ENCODE data around the gene ATP6V0A1.

Gene ATP6V0A1

DNA sequence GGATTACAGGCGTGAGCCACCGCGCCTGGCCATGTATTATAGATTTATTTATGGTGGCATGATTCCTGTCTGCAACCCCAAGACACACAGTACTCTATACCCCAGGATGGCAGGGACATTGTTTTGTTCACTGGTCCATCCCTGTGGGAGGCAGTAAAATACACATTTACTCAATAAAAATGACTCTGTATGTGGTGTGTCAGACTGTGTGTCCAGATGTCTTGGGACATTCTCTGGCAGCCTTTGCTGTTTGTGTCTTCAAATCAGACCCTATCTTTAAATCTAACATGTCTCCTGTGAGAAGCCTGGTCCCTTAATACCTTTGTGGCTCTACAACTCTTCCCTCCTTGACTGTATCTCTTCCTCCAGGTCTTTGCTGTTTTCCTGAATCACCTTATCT lies 101.6 kb downstream of the ATP6V0A1 start:
- no peak overlapping the region for H3K27ac ChIP-seq (ENCODE audit: insufficient read depth, low read length, poor library complexity, severe bottlenecking)
- no peaks in the 10 kb centered on the region for H3K27me3 ChIP-seq (replicated peaks; ENCODE audit: control insufficient read depth, insufficient read depth, low read length, poor library complexity, severe bottlenecking)
- no peak for DNase-seq
- H3K9me3 ChIP-seq (ENCODE audit: control insufficient read depth, low read length) = no peaks in the 10 kb centered on the region
- H3K4me3 ChIP-seq (ENCODE audit: insufficient read depth, low read depth, low read length, poor library complexity, severe bottlenecking) = no peak overlapping the region
- H3K4me1 ChIP-seq (ENCODE audit: control insufficient read depth, insufficient read depth, low read length, poor library complexity, severe bottlenecking) = peaks cover 22% of the 10 kb centered on the region
- H3K36me3 ChIP-seq (ENCODE audit: control insufficient read depth, insufficient read depth, low read length) = peaks cover 10% of the 10 kb centered on the region

DNA sequence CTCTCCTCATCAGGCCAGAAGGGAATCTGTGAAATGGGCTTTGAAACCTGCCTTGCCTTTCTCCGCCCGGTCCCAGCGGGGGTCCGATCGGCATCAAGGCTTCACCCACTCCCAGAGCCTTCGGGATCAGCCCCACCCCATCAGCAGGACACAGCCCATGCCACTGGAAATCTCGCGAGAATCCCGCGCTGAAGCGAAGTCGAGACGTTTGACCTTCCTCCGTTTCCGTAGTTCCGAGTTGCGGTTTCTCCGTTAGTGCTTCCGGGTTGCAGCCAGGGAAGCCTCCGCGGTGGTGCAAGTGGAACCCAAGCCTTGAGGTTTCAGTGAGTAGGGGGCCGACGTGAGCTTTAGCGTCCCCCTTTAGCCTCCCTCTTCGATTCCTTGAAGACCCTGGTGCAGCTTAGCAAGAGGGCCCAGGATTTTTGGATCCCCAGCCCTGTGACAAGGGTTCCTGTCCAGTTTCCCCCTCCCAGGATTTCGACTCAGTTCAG lies 103.3 kb downstream of the ATP6V0A1 start, which contains the start of gene COASY:
Gene COASY, plus strand, starts transcription at position 252 of the 491 bp plus-strand sequence. CDS start 475 bp downstream, outside the sequence.
- Histone ChIP-seq H3K9me3 (ENCODE audit: control insufficient read depth, low read length) (no peaks in the 10 kb centered on the region), H3K27me3 (replicated peaks; ENCODE audit: control insufficient read depth, insufficient read depth, low read length, poor library complexity, severe bottlenecking) (no peaks in the 10 kb centered on the region), H3K4me3 (ENCODE audit: insufficient read depth, low read depth, low read length, poor library complexity, severe bottlenecking) (peak within 1 kb of the TSS; percentile 95), H3K36me3 (ENCODE audit: control insufficient read depth, insufficient read depth, low read length) (peaks cover 18% of the 10 kb centered on the region), H3K4me1 (ENCODE audit: control insufficient read depth, insufficient read depth, low read length, poor library complexity, severe bottlenecking) (peaks cover 26% of the 10 kb centered on the region), H3K27ac (ENCODE audit: insufficient read depth, low read length, poor library complexity, severe bottlenecking) (peak within 1 kb of the TSS; percentile 84)
- DNase-seq = peak; percentile 81 to 88 (median 83)

DNA sequence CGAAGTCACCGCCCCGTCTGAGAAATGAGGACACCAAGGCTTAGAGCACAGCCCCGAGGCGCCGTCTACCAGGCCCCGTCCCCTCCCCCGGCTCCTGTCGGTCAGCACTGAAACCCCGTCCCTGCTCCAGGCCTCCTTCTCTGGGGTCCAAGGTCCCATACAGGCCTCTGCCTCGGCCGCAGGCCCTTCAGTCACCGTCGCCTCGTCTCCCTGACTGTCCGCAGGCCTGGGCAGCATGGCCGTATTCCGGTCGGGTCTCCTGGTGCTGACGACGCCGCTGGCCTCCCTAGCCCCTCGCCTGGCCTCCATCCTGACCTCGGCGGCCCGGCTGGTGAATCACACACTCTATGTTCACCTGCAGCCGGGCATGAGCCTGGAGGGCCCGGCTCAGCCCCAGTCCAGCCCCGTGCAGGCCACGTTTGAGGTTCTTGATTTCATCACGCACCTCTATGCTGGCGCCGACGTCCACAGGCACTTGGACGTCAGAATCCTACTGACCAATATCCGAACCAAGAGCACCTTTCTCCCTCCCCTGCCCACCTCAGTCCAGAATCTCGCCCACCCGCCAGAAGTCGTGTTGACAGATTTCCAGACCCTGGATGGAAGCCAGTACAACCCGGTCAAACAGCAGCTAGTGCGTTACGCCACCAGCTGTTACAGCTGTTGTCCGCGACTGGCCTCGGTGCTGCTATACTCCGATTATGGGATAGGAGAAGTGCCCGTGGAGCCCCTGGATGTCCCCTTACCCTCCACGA lies 103.9 kb downstream of the ATP6V0A1 start:
- Histone ChIP-seq H3K27ac (ENCODE audit: insufficient read depth, low read length, poor library complexity, severe bottlenecking) (peak overlapping the region; percentile 84), H3K4me3 (ENCODE audit: insufficient read depth, low read depth, low read length, poor library complexity, severe bottlenecking) (peak overlapping the region; percentile 95), H3K4me1 (ENCODE audit: control insufficient read depth, insufficient read depth, low read length, poor library complexity, severe bottlenecking) (peaks cover 29% of the 10 kb centered on the region), H3K36me3 (ENCODE audit: control insufficient read depth, insufficient read depth, low read length) (peaks cover 18% of the 10 kb centered on the region), H3K9me3 (ENCODE audit: control insufficient read depth, low read length) (no peaks in the 10 kb centered on the region), H3K27me3 (replicated peaks; ENCODE audit: control insufficient read depth, insufficient read depth, low read length, poor library complexity, severe bottlenecking) (no peaks in the 10 kb centered on the region)
- no peak for DNase-seq

DNA sequence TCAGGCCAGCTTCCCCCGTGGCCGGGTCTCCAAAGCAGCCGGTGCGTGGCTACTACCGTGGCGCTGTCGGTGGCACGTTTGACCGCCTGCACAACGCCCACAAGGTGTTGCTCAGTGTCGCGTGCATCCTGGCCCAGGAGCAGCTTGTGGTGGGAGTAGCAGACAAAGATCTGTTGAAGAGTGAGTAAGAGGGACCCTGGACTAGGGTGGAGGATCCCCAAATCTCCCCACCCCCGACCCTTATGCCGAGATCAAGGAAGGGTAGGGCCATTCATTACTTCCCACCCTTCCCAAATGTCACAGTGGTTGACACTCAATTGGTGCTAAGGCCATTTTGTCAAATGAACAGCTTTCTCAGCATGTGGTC lies 104.4 kb downstream of the ATP6V0A1 start:
- Histone ChIP-seq H3K4me1 (ENCODE audit: control insufficient read depth, insufficient read depth, low read length, poor library complexity, severe bottlenecking) (peaks cover 32% of the 10 kb centered on the region), H3K4me3 (ENCODE audit: insufficient read depth, low read depth, low read length, poor library complexity, severe bottlenecking) (peak overlapping the region; percentile 95), H3K27me3 (replicated peaks; ENCODE audit: control insufficient read depth, insufficient read depth, low read length, poor library complexity, severe bottlenecking) (no peaks in the 10 kb centered on the region), H3K9me3 (ENCODE audit: control insufficient read depth, low read length) (no peaks in the 10 kb centered on the region), H3K36me3 (ENCODE audit: control insufficient read depth, insufficient read depth, low read length) (peaks cover 18% of the 10 kb centered on the region), H3K27ac (ENCODE audit: insufficient read depth, low read length, poor library complexity, severe bottlenecking) (no peak overlapping the region)
- DNase-seq = no peak

DNA sequence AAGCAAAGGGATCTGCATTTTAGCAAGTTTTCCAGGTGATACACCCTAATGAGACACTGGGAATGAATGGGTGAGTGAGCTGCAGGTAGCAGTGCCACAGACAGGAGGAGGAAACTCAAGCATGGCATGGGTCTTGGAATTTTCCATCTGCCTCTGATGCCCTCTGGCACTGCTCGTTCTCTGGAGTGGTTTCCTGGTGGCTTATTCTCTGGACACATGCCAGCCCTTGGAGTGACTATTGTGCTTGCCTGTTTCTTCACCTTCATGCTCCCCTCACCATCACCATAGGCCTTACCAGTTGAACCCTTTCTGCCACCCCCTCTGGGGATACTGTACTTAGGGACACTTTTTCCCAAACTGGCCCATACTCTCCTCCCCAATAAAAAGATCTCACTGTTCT lies 104.9 kb downstream of the ATP6V0A1 start:
- Histone ChIP-seq H3K4me1 (ENCODE audit: control insufficient read depth, insufficient read depth, low read length, poor library complexity, severe bottlenecking) (peaks cover 32% of the 10 kb centered on the region), H3K27ac (ENCODE audit: insufficient read depth, low read length, poor library complexity, severe bottlenecking) (no peak overlapping the region), H3K4me3 (ENCODE audit: insufficient read depth, low read depth, low read length, poor library complexity, severe bottlenecking) (peak overlapping the region; percentile 95), H3K9me3 (ENCODE audit: control insufficient read depth, low read length) (no peaks in the 10 kb centered on the region), H3K36me3 (ENCODE audit: control insufficient read depth, insufficient read depth, low read length) (peaks cover 20% of the 10 kb centered on the region), H3K27me3 (replicated peaks; ENCODE audit: control insufficient read depth, insufficient read depth, low read length, poor library complexity, severe bottlenecking) (no peaks in the 10 kb centered on the region)
- DNase-seq = no peak

DNA sequence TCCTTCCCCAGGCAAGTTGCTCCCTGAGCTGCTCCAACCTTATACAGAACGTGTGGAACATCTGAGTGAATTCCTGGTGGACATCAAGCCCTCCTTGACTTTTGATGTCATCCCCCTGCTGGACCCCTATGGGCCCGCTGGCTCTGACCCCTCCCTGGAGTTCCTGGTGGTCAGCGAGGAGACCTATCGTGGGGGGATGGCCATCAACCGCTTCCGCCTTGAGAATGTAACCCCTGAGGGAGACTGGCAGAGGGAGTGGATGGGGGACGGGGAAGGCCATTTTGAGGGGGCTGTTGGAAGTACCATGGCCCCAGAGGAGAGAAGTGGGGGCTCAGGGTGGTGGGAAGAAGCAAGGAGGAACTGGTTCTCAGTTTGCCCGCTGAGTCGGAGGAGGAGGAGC lies 105.3 kb downstream of the ATP6V0A1 start:
- Histone ChIP-seq H3K36me3 (ENCODE audit: control insufficient read depth, insufficient read depth, low read length) (peaks cover 24% of the 10 kb centered on the region), H3K9me3 (ENCODE audit: control insufficient read depth, low read length) (no peaks in the 10 kb centered on the region), H3K27me3 (replicated peaks; ENCODE audit: control insufficient read depth, insufficient read depth, low read length, poor library complexity, severe bottlenecking) (no peaks in the 10 kb centered on the region), H3K4me3 (ENCODE audit: insufficient read depth, low read depth, low read length, poor library complexity, severe bottlenecking) (no peak overlapping the region), H3K4me1 (ENCODE audit: control insufficient read depth, insufficient read depth, low read length, poor library complexity, severe bottlenecking) (peaks cover 32% of the 10 kb centered on the region), H3K27ac (ENCODE audit: insufficient read depth, low read length, poor library complexity, severe bottlenecking) (no peak overlapping the region)
- DNase-seq = no peak

DNA sequence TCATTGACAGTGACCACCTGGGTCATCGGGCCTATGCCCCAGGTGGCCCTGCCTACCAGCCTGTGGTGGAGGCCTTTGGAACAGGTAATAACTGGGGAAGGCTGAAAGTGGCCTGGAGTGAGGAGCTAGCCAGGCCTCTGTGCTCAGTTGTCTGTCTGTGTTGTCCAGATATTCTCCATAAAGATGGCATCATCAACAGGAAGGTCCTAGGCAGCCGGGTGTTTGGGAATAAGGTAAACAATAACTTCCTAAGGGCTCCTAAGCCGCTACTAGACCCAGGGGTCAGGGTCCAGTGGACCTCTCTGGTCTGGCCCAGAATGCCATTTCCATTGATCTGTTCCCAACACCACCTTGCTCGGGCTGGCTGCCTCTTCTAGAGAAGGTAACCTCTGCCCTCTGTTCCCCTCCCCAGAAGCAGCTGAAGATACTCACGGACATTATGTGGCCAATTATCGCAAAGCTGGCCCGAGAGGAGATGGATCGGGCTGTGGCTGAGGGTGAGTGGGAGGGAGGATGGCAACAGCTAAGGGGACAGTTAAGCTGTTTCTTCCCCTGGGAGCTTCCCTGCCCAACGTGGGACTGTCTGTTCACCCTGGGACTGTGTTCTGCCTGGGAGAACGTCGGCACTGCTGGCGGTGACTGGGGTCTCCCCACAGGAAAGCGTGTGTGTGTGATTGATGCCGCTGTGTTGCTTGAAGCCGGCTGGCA lies 106.3 kb downstream of the ATP6V0A1 start:
- peaks cover 32% of the 10 kb centered on the region for H3K4me1 ChIP-seq (ENCODE audit: control insufficient read depth, insufficient read depth, low read length, poor library complexity, severe bottlenecking)
- H3K27ac ChIP-seq (ENCODE audit: insufficient read depth, low read length, poor library complexity, severe bottlenecking) = peak overlapping the region; percentile 14
- no peaks in the 10 kb centered on the region for H3K27me3 ChIP-seq (replicated peaks; ENCODE audit: control insufficient read depth, insufficient read depth, low read length, poor library complexity, severe bottlenecking)

DNA sequence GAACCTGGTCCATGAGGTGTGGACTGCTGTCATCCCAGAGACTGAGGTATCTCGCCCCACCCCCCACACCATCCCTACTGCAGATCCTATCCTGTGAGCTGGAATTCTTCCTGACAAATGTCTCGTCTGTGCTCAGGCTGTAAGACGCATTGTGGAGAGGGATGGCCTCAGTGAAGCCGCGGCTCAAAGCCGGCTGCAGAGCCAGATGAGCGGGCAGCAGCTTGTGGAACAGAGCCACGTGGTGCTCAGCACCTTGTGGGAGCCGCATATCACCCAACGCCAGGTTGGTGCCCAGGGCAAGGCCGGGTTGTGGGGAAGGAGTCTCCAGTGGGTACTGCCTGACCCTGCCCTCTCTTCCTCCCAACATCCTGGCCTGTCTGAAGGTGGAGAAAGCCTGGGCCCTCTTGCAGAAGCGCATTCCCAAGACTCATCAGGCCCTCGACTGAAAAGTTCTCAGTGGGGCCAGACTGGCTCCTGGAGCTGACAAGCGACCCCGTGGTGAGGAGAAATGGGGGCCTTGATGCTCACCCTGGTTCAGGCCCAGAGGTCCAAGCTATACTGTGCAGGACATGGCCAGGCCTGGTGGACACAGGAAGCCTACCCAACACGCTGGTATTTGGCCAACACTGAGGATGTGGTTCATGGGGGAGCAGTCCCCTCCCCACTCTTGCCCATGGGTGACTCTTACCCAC lies 107.0 kb downstream of the ATP6V0A1 start:
- Histone ChIP-seq H3K4me1 (ENCODE audit: control insufficient read depth, insufficient read depth, low read length, poor library complexity, severe bottlenecking) (peaks cover 32% of the 10 kb centered on the region), H3K27ac (ENCODE audit: insufficient read depth, low read length, poor library complexity, severe bottlenecking) (peak overlapping the region; percentile 72), H3K9me3 (ENCODE audit: control insufficient read depth, low read length) (no peaks in the 10 kb centered on the region), H3K4me3 (ENCODE audit: insufficient read depth, low read depth, low read length, poor library complexity, severe bottlenecking) (no peak overlapping the region), H3K36me3 (ENCODE audit: control insufficient read depth, insufficient read depth, low read length) (peaks cover 39% of the 10 kb centered on the region), H3K27me3 (replicated peaks; ENCODE audit: control insufficient read depth, insufficient read depth, low read length, poor library complexity, severe bottlenecking) (no peaks in the 10 kb centered on the region)
- DNase-seq = no peak

More for the DNA sequence above, 106.3 kb downstream of the ATP6V0A1 start:
- Histone ChIP-seq H3K9me3 (ENCODE audit: control insufficient read depth, low read length) (no peaks in the 10 kb centered on the region), H3K36me3 (ENCODE audit: control insufficient read depth, insufficient read depth, low read length) (peaks cover 34% of the 10 kb centered on the region), H3K4me3 (ENCODE audit: insufficient read depth, low read depth, low read length, poor library complexity, severe bottlenecking) (no peak overlapping the region)
- DNase-seq = no peak

DNA sequence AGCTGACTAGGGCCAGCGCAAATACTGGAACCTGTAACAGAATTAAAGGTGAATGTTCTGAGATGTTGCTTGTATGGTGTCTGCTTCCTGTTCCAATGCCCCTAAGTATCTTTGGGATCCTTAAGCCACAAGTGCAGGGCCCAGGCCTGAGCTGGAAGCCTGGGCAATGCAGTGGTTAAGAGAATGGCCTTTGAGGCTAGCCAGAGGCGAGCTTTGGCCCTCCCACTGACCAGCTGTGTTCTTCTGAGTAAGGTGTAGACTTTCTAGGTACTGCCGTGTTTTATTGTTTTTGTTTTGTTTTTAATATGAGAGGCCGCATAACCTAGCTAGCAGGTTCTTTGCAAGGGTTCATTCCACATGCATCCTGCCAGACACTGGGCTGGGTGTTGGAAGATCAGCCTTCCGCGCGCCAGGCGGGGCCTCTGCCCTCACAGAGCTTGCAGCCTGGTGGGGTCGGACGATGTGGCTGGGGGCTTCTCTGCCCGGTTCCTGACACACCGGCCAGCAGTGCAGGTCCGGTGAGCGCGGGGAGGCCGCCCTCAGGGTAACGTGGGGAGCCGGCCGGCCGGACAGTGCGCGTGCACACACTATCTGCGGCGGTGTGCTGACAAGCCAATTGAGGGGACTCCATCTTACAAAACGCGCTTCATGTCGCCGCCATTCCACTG lies 107.7 kb downstream of the ATP6V0A1 start:
- Histone ChIP-seq H3K27me3 (replicated peaks; ENCODE audit: control insufficient read depth, insufficient read depth, low read length, poor library complexity, severe bottlenecking) (no peaks in the 10 kb centered on the region), H3K27ac (ENCODE audit: insufficient read depth, low read length, poor library complexity, severe bottlenecking) (peak overlapping the region; percentile 72), H3K9me3 (ENCODE audit: control insufficient read depth, low read length) (no peaks in the 10 kb centered on the region), H3K4me1 (ENCODE audit: control insufficient read depth, insufficient read depth, low read length, poor library complexity, severe bottlenecking) (peaks cover 32% of the 10 kb centered on the region), H3K4me3 (ENCODE audit: insufficient read depth, low read depth, low read length, poor library complexity, severe bottlenecking) (peak overlapping the region; percentile 75), H3K36me3 (ENCODE audit: control insufficient read depth, insufficient read depth, low read length) (peaks cover 41% of the 10 kb centered on the region)
- no peak for DNase-seq

Data from effector memory CD4-positive, alpha-beta T cell (primary cell).